B cell (primary cell): ENCODE measurements around the gene PLAU. TPM values are rescaled to one million over a fixed set of nuclear protein-coding genes. Genes with fewer than 3 reads are reported as not detected.

Experiments used
- ATAC-seq: fragments of 200-7000 bp; cut with Tn5 transposase; one replicate; pipeline ENCODE4 v1.10.0; 2021; ENCODE audit warnings: low read depth, mild to moderate bottlenecking, moderate number of reproducible peaks, moderate library complexity
- CTCF ChIA-PET: fragments of 350-600 bp; sonication (Branson Sonifier 250); formaldehyde crosslinking; loops from one replicate; lab custom pipeline; 2021; ENCODE audit warnings: antibody characterized with exemption, inconsistent platforms; lab: Charles Lee
- POLR2A ChIA-PET: fragments of 350-600 bp; sonication (Branson Sonifier 250); formaldehyde crosslinking; loops from one replicate; lab custom pipeline; 2021; ENCODE audit warnings: antibody characterized with exemption; lab: Charles Lee
- DNase-seq: peaks from one replicate; pipeline ENCODE4 v3.0.0; 2013
- H2AFZ ChIP-seq: 2 replicates; pipeline ENCODE4 v1.6.1; 2012; ENCODE audit warnings: mild to moderate bottlenecking, low read depth, low read length; ENCODE audit not compliant: insufficient read depth, poor library complexity, severe bottlenecking
- H3K27ac ChIP-seq, 2 donors: 1 replicate in 1 of 2; 2 replicates in 1 of 2; pipeline ENCODE4 v1.5.1; 2012 to 2013; ENCODE audit warnings: low read length in 2 of 2, mild to moderate bottlenecking in 2 of 2, moderate library complexity in 1 of 2
- H3K27me3 ChIP-seq, 4 experiments: fragments of 200-600 bp in 1 of 4; sonication (generic) in 1 of 4; replicated peaks in 1 of 4; 1 replicate in 2 of 4; 2 replicates in 2 of 4; pipeline versions ENCODE4 v1.6.1 to v1.7.0; 2013 to 2016; ENCODE audit warnings: low read length in 3 of 4, mild to moderate bottlenecking in 2 of 4, mixed read lengths in 1 of 4, moderate library complexity in 1 of 4; ENCODE audit not compliant: insufficient read depth in 4 of 4, control insufficient read depth in 3 of 4; ENCODE audit errors: control extremely low read depth in 1 of 4
- H3K36me3 ChIP-seq, 2 experiments: replicated peaks in 1 of 2; 1 replicate in 1 of 2; 2 replicates in 1 of 2; pipeline versions ENCODE4 v1.6.1 to v1.7.1; 2013; ENCODE audit warnings: low read length in 1 of 2; ENCODE audit not compliant: insufficient read depth in 2 of 2, control insufficient read depth in 1 of 2; ENCODE audit errors: control extremely low read depth in 1 of 2, extremely low read depth in 1 of 2
- H3K4me1 ChIP-seq, 2 donors: fragments of 200-600 bp in 1 of 2; sonication (generic) in 1 of 2; 1 replicate in 1 of 2; 2 replicates in 1 of 2; pipeline versions ENCODE4 v1.5.1 to v1.6.1; 2013 to 2017; ENCODE audit warnings: low read length in 2 of 2; ENCODE audit not compliant: control insufficient read depth in 2 of 2, insufficient read depth in 2 of 2
- H3K4me2 ChIP-seq: replicated peaks from 2 replicates; pipeline ENCODE3; 2012; ENCODE audit warnings: mild to moderate bottlenecking, low read depth, low read length; ENCODE audit not compliant: poor library complexity, severe bottlenecking
- H3K4me3 ChIP-seq, 5 experiments: fragments of 200-600 bp in 1 of 5; sonication (generic) in 1 of 5; 1 replicate in 3 of 5; 2 replicates in 2 of 5; pipeline versions ENCODE4 v1.5.1 to v1.7.0; 2011 to 2016; ENCODE audit warnings: low read length in 4 of 5, mild to moderate bottlenecking in 4 of 5, low read depth in 2 of 5, control low read depth in 1 of 5, moderate library complexity in 1 of 5; ENCODE audit not compliant: insufficient read depth in 1 of 5; ENCODE audit errors: control extremely low read depth in 1 of 5, extremely low read depth in 1 of 5
- H3K79me2 ChIP-seq: fragments of 200-600 bp; sonication (generic); one replicate; pipeline ENCODE4 v1.6.0; 2016; ENCODE audit warnings: low read length; ENCODE audit not compliant: control insufficient read depth, insufficient read depth
- H3K9ac ChIP-seq: fragments of 200-600 bp; sonication (generic); 2 replicates; pipeline ENCODE4 v1.6.1; 2017; ENCODE audit warnings: mild to moderate bottlenecking, low read length, moderate library complexity
- H3K9me3 ChIP-seq, 3 donors: one replicate each; pipeline versions ENCODE4 v1.6.1 to v1.7.1; 2013; ENCODE audit warnings: low read length in 2 of 3; ENCODE audit not compliant: control insufficient read depth in 2 of 3, insufficient read depth in 1 of 3; ENCODE audit errors: control extremely low read depth in 1 of 3
- H4K20me1 ChIP-seq: 2 replicates; pipeline ENCODE4 v1.6.0; 2012; ENCODE audit warnings: mild to moderate bottlenecking, low read length; ENCODE audit not compliant: insufficient read depth, control insufficient read depth, poor library complexity, severe bottlenecking
- H3K27ac Mint-ChIP-seq: one replicate; pipeline ENCODE4 v1.8.0; 2021; ENCODE audit warnings: mixed read lengths
- H3K27me3 Mint-ChIP-seq: one replicate; pipeline ENCODE4 v1.8.0; 2021; ENCODE audit warnings: mixed read lengths
- H3K4me1 Mint-ChIP-seq: one replicate; pipeline ENCODE4 v1.8.0; 2021; ENCODE audit warnings: mixed read lengths
- H3K4me3 Mint-ChIP-seq: one replicate; pipeline ENCODE4 v1.8.0; 2021; ENCODE audit warnings: mixed read lengths
- H3K9me3 Mint-ChIP-seq: one replicate; pipeline ENCODE4 v1.8.0; 2022; ENCODE audit warnings: mixed read lengths; ENCODE audit not compliant: insufficient read depth
- CTCF ChIP-seq: fragments of 200-600 bp; IDR thresholded peaks from one replicate; pipeline ENCODE4 v1.8.0; 2022; ENCODE audit warnings: antibody characterized with exemption, mild to moderate bottlenecking
- EZH2 ChIP-seq: IDR thresholded peaks from 2 replicates; pipeline ENCODE4 v1.6.1; 2012; ENCODE audit warnings: borderline replicate concordance, low read depth, mild to moderate bottlenecking, moderate library complexity, low read length; ENCODE audit not compliant: insufficient read depth, poor library complexity, severe bottlenecking
- WGBS: methylation state at CpG from one replicate; pipeline ENCODE4 v1.1.5; 2013; ENCODE audit warnings: missing lambda C conversion rate; ENCODE audit not compliant: insufficient coverage; 5-methylcytosine and 5-hydroxymethylcytosine counted together
- intact Hi-C: fragments of 100-400 bp; cut with micrococcal nuclease; formaldehyde crosslinking; loops from one replicate; pipeline ENCODE4 v1.10.0; 2022
- polyA plus RNA-seq: library from polyadenylated mRNA; depleted of rRNA; stranded (reverse); fragments of >200 nt; gene quantifications from 2 replicates; pipeline ENCODE4 v1.2.3, GENCODE V29; 2012
- total RNA-seq, 2 donors: library from RNA; stranded (reverse); fragments of 120-200 nt in 1 of 2; gene quantifications; 1 replicate in 1 of 2; 2 replicates in 1 of 2; pipeline versions ENCODE4 v1.2.3 to v1.2.4, GENCODE V29; 2013 to 2022

Gene PLAU
- total and polyA plus RNA-seq, 2 donors (not counting 1 experiment from before 2014, with no cell fraction given), result 0.04 TPM; not detected in 1

GRCh38 chr10:73940634-73941221 is 29.8 kb downstream of the PLAU start:
- Histone ChIP-seq H3K4me1 (peaks cover 0 to 8% of the 10 kb centered on the region in 2 donors), H3K4me2 (peak overlapping the region; percentile 64), H4K20me1 (no peaks in the 10 kb centered on the region), H3K36me3 (no peaks in the 10 kb centered on the region), H2AFZ (peak overlapping the region; percentile 84), H3K9ac (peak overlapping the region; percentile 28), H3K79me2 (no peaks in the 10 kb centered on the region), H3K9me3 (peaks cover 0 to 8% (median 0%) of the 10 kb centered on the region in 3 donors), H3K27me3 (no peaks in the 10 kb centered on the region), H3K4me3 (peak overlapping the region in 2 of 5 experiments; percentile 15 to 30), H3K27ac (no peak overlapping the region)
- peak; percentile 100 for ATAC-seq
- peak; percentile 96 for TF ChIP-seq CTCF
- TF ChIP-seq EZH2, result no peak
- Mint-ChIP-seq H3K27ac (peak overlapping the region; percentile 50), H3K4me1 (peaks cover 7% of the 10 kb centered on the region), H3K4me3 (peak overlapping the region; percentile 71), H3K9me3 (no peaks in the 10 kb centered on the region), H3K27me3 (peaks cover 4% of the 10 kb centered on the region)
- CTCF ChIA-PET, result interaction anchor here (0.5 to 11.2 kb wide), 57 partner anchors 9 to 1300 kb away, joined by 3 to 261 read pairs (median 5); partner anchors contain the start of genes PLAU and PPP3CB
- DNase-seq, result peak; percentile 78
- WGBS, result 8% methylated on average over 27 of the region's 28 CpGs
- POLR2A ChIA-PET, result interaction anchor here (0.5 to 1.5 kb wide), 3 partner anchors 21 to 737 kb away, joined by 3 to 5 read pairs (median 4); no protein-coding TSS in a partner anchor
- intact Hi-C loops, result loop anchor here (1.0 to 5.0 kb wide), 6 partner anchors 16 to 168 kb away; a partner anchor contains a TSS

GRCh38 chr10:73941300-73941699 is 30.4 kb downstream of the PLAU start:
- Histone ChIP-seq H3K4me2 (no peak overlapping the region), H3K36me3 (no peaks in the 10 kb centered on the region), H3K4me1 (peaks cover 0 to 8% of the 10 kb centered on the region in 2 donors), H3K79me2 (no peaks in the 10 kb centered on the region), H3K9me3 (peaks cover 0 to 8% (median 0%) of the 10 kb centered on the region in 3 donors), H4K20me1 (no peaks in the 10 kb centered on the region), H2AFZ (peak overlapping the region; percentile 84), H3K27me3 (no peaks in the 10 kb centered on the region), H3K27ac (no peak overlapping the region), H3K9ac (no peak overlapping the region), H3K4me3 (no peak overlapping the region)
- Mint-ChIP-seq H3K27ac (no peak overlapping the region), H3K9me3 (no peaks in the 10 kb centered on the region), H3K4me1 (peaks cover 7% of the 10 kb centered on the region), H3K4me3 (no peak overlapping the region), H3K27me3 (peaks cover 4% of the 10 kb centered on the region)
- TF ChIP-seq CTCF (no peak), EZH2 (no peak)
- DNase-seq, result no peak
- 100% methylated on average over 1 of the region's 2 CpGs for WGBS
- ChIA-PET CTCF (interaction anchor here (0.5 to 11.2 kb wide), 54 partner anchors 9 to 1299 kb away, joined by 3 to 261 read pairs (median 6); partner anchors contain the start of genes PLAU and PPP3CB), POLR2A (interaction anchor here (0.5 to 1.5 kb wide), 2 partner anchors 93 to 736 kb away, joined by 4 to 5 read pairs; no protein-coding TSS in a partner anchor)
- intact Hi-C loops, result loop anchor here (2.0 to 5.0 kb wide), 4 partner anchors 16 to 169 kb away; a partner anchor contains a TSS
- ATAC-seq, result no peak
